Measurements from ENCODE around the gene GRIK2.

The GRIK2 gene

GRCh38 chr6:101400326-101401135 lies 7.0 kb downstream of the GRIK2 start:
- no peak for DNase-seq

DNA sequence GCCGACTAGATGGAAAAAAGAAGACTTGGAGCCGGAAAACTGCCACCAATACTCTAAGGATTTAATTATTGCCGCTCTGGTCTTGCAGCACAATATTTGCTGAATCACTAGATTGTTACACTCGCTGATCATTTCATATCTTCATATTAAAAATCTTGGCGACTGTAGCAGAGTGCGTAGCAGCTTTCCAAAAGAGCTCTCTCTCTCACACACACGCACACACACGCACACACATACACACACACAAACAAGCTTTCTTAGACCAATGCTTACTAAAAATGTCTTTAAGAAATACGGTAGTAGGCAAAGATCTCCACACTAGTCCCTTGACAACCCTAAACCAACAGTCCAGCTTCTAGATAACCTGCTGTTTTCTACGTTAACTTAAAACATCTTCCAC lies 7.7 kb downstream of the GRIK2 start:
- DNase-seq, result no peak

GRCh38 chr6:101401792-101402621 lies 8.5 kb downstream of the GRIK2 start:
- no peak for DNase-seq

DNA sequence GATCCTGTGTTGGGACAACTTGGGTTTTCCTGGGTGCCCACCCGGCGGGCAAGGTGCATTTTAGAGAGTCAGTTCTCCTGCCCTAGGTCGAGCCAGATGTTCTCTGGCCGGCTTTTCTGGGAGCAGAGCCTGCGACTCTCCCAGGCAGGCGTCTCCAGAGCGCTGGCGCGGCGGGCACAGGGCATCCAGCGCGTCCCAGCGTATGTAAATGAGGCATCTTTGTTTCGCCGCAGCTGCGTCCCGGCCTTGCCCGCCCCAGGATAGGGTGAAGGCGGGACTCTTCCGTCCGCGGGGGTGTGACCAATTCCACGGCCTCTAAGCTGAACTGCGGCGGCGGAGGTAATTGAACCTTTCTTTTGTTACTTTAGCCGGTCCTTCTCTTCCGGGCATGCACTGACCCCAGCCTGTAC lies 9.1 kb downstream of the GRIK2 start:
- no peak for DNase-seq

DNA sequence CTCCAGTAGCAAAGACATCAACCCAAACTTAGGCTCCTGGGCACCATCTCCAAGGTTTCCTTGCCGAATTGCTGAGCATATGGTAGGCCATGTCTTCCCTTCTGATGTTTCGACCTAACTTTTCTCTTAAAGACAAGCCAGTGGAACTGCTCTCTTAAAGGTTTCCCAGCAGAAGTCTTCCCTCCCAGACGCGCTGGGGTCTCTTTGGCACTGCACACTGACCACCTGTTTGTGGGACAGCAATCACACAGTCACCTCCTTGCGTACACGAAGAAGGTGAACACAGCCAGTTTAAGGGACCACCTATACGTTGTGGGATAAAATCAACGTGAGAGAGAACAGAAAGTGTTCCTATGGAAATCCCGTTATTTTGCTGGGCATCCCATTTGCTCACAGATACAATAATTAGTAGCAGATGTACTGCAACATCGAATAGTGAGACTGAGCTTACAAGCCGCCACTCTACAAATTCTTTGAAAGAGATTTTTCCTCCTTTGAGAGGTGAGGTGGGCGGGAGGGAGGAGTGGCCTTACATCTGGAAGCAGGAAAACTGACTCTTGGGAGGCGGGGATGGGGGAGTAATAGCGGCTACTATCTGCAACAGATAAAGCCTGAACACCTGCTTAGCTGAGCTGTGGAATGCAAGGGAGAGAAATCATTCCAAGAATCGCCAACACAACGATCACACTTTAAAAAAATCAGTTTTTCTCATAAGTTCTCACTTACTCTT lies 9.9 kb downstream of the GRIK2 start:
- DNase-seq, result no peak

DNA sequence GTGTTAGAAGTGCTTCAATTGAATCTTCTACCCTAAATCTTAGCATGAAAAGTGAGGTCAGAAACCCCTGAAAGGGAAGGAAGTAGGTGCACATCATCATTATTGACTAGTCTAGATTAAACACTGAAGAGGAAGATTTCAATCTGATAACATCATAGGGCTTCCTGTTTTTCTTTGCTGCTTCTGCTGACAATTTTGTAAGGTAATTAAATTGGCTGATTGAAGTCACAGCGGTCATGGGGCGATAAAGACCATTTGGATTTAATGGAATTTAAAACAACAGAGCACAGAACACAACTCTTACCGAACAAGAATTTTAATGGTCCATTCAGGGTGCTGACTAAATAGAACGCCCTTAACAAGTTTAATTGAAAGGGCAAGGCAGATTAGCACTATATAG lies 11.3 kb downstream of the GRIK2 start:
- no peak for DNase-seq

DNA sequence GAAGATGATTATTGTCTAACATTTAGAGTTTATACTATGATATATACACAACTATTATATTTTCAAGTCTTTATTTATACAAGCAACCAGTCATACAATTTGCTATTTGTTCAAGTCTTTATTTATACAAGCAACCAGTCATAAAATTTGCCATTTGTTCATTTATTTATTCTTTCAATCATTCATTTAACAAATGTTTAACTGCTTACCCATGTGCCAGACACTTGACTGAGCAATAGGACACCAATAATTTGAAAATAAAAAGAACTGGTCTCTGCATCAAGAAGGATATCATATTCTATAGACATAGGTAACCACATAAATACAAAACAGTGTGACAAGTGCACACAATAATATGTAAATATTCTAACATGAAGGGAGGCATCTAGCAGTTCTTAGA lies 20.3 kb downstream of the GRIK2 start:
- no peak for DNase-seq

DNA sequence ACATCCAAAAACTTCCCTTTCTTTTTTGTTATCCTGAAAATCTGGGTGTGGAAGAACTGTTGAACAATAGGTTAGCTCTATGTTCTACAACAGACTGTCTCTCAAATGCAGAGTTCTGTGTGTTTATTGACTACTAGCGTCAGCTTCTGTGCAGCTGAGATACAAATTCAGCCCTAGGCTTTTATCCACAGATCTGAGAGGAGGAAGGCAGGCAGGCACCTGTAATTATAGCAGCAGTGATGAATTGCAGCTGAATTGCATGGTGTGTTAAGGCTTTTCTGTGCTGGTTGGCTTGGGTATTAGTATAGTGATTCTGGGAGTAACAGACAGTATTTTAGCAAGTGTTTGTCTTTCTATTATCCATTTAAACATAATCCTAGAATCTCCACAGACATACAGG lies 24.4 kb downstream of the GRIK2 start:
- no peak for DNase-seq

GRCh38 chr6:101422251-101422650 lies 28.7 kb downstream of the GRIK2 start:
- DNase-seq, result no peak

DNA sequence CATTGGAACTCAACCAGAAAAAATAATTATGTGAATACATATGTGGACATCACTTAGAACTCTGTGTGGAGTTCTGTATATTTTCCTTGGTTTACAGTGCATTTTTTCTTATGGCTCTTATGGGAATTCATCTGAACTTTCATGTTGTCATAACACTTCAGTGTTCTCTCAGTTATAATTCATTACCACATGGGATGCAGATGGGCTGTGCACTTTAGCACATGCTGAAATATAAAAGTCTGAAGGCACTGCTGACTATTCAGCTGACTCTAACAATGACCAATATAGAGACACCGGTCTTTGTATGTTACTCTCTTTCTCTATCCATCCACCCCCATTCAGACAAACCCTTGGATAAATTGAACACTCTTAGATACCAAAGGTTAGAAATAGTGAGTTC lies 29.3 kb downstream of the GRIK2 start:
- no peak for DNase-seq

DNA sequence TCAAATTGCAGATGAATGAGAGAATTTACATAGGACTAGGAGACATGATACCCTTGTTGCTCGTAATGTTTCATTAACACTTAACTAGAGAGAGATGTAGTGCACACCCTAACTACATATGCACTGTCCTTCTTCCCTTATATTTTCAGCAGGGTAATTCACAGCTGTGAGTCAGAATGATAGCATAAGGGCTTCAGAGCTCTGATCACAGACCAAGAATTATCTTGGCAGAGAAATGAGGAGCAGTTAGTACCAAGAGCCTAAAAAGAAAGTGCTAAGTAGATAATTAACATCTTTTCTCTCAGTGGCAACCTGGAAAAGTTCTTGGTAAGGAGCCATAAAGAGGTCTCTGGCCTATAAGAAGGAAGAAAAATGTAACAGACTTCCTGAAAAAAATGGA lies 35.8 kb downstream of the GRIK2 start:
- no peak for DNase-seq

GRCh38 chr6:101429845-101430244 lies 36.3 kb downstream of the GRIK2 start:
- DNase-seq, result no peak

GRCh38 chr6:101433141-101433540 lies 39.6 kb downstream of the GRIK2 start:
- DNase-seq, result no peak

GRCh38 chr6:101434601-101435000 lies 41.1 kb downstream of the GRIK2 start:
- DNase-seq, result no peak

DNA sequence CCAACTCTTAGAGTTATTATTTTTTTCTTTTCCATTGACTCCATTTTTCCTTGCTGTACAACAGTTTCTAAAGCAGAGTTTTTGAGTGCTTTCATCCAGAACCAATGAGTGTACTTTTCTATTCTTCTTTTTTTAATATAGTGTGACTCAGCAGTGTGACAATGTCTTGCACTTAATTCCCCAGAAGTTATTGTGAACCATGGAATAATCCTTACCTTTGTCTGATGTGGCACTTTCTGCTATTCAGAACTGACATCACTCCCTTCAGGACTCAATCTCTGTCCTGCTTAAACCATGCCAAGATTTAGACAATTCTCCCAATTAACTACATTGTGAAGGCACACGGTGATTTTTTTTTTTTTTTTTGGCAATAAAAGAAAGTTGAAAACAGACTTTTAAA lies 41.5 kb downstream of the GRIK2 start:
- no peak for DNase-seq

DNA sequence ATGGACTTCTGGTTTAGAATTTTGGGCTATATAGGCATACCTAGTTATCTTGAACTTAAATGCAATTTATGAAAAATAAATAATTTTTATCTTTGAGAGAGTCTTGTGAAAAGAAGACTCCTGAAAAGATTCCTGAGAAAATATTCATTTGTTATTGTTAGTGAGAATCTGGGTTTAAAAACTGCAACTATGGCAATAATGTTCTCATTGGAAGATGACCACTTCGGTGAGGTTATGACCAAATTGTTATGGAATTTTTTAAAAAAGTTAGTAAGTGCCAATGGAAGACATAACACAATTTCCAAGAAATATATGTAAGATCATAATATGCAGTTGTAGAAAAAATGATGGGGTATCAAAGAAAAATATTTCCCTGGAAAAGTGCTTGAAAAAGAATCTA lies 46.3 kb downstream of the GRIK2 start:
- DNase-seq, result no peak

DNA sequence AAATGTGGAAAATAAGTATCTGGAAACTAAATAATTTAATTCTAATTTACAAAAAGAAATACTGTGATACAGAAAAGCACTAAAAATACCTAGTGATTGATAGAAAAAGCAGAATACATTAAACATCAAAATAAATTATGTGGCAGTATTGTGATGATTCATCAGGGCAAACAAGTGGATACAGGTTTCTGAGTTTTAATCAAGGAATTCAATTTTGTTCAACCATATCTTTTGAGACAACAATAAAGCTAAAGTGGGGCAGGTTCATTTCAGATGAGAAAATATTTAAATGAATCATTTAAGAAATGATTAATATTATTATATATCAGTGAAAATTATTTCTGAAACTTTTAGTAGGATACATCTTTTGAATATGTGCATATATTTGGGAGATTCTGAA lies 49.8 kb downstream of the GRIK2 start:
- DNase-seq, result no peak

GRCh38 chr6:101444717-101445116 lies 51.2 kb downstream of the GRIK2 start:
- DNase-seq, result no peak

GRCh38 chr6:101445527-101445926 lies 52.0 kb downstream of the GRIK2 start:
- DNase-seq, result no peak

GRCh38 chr6:101450901-101451300 lies 57.4 kb downstream of the GRIK2 start:
- DNase-seq, result no peak

DNA sequence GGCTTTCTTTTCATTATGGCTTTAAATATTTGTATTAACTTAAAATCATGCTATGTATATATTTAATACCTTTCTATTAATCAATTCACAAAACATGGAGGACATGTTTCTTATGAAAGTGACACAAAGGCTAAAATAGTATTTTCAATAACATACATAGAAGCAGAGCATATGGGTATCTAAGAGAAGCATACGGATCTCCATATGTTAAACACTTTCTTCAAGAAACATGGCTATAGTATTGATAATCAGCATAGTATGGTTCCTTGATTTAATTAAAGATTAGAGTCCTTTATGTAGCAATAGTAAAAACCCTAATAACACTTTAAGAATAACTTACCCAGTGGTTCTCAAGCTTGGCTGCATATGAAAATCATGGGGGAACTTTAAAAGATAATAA lies 58.5 kb downstream of the GRIK2 start:
- DNase-seq, result no peak

DNA sequence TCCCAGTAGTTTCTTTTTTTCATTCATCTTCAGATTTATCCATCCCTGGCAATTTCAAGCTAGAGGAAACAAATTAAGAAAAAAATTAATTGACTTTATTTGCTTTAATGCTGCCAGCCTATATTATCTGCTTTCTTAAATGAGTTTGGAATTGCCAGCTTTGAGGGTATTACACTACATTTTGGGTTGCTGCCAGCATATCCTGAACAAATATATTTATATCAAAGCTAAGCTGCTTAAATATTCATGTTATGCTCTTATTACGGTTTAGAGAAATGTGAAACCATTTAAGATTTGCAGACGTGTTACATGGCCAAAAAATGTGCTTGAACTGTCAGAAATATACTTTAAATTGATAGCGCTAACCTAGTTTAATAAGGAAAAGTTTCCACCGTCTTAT lies 59.7 kb downstream of the GRIK2 start:
- DNase-seq, result no peak

GRCh38 chr6:101454106-101454676 lies 60.7 kb downstream of the GRIK2 start:
- DNase-seq, result no peak
